ENCODE data around the gene TBL1XR1.

DNA sequence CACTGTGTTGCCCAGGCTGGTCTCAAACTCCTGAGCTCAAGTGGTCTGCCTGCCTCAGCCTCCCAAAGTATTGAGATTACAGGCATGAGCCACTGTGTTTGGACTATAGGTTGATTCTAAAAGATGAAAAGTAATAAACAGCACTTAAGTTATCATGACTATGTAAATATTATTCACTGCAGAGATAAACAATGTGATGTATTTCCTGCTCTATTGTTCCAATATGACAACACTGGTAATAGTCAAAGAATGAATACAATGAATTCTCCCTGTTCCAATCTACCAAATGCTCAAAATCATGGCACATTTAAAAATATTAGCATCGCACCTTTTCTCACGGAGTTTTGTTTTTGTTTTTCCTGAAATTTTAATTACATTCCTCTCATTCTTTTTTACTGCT, 36.8 kb upstream of the TBL1XR1 start:
- TF ChIP-seq, protein P1, sequence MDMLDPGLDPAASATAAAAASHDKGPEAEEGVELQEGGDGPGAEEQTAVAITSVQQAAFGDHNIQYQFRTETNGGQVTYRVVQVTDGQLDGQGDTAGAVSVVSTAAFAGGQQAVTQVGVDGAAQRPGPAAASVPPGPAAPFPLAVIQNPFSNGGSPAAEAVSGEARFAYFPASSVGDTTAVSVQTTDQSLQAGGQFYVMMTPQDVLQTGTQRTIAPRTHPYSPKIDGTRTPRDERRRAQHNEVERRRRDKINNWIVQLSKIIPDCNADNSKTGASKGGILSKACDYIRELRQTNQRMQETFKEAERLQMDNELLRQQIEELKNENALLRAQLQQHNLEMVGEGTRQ (IDR thresholded peaks at IDR 0.05; ENCODE audit: low read depth, low read length) = no peak
- TF ChIP-seq SMC3 (IDR thresholded peaks at IDR 0.05; ENCODE audit: low read depth, low read length) (no peak), RFX5 (IDR thresholded peaks at IDR 0.05; ENCODE audit: low read depth, low read length) (no peak), RAD21 (IDR thresholded peaks at IDR 0.05; ENCODE audit: low read length) (no peak), MXI1 (IDR thresholded peaks at IDR 0.05; ENCODE audit: borderline replicate concordance, low read depth, low read length) (no peak), CEBPB (IDR thresholded peaks at IDR 0.05; ENCODE audit: low read depth, low read length) (no peak), POLR2A (IDR thresholded peaks at IDR 0.05; ENCODE audit: low read depth, low read length) (no peak), BHLHE40 (IDR thresholded peaks at IDR 0.05; ENCODE audit: low read depth, low read length) (no peak), RCOR1 (IDR thresholded peaks at IDR 0.05; ENCODE audit: insufficient replicate concordance, low read length) (no peak), MAZ (IDR thresholded peaks at IDR 0.05; ENCODE audit: borderline replicate concordance, low read depth, low read length) (no peak), MAFK (IDR thresholded peaks at IDR 0.05; ENCODE audit: low read depth, low read length) (no peak)
- TF ChIP-seq, protein P2, sequence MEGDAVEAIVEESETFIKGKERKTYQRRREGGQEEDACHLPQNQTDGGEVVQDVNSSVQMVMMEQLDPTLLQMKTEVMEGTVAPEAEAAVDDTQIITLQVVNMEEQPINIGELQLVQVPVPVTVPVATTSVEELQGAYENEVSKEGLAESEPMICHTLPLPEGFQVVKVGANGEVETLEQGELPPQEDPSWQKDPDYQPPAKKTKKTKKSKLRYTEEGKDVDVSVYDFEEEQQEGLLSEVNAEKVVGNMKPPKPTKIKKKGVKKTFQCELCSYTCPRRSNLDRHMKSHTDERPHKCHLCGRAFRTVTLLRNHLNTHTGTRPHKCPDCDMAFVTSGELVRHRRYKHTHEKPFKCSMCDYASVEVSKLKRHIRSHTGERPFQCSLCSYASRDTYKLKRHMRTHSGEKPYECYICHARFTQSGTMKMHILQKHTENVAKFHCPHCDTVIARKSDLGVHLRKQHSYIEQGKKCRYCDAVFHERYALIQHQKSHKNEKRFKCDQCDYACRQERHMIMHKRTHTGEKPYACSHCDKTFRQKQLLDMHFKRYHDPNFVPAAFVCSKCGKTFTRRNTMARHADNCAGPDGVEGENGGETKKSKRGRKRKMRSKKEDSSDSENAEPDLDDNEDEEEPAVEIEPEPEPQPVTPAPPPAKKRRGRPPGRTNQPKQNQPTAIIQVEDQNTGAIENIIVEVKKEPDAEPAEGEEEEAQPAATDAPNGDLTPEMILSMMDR (conservative IDR thresholded peaks at IDR 0.05; ENCODE audit: low read depth, low read length) = no peak
- TF ChIP-seq, protein P3, sequence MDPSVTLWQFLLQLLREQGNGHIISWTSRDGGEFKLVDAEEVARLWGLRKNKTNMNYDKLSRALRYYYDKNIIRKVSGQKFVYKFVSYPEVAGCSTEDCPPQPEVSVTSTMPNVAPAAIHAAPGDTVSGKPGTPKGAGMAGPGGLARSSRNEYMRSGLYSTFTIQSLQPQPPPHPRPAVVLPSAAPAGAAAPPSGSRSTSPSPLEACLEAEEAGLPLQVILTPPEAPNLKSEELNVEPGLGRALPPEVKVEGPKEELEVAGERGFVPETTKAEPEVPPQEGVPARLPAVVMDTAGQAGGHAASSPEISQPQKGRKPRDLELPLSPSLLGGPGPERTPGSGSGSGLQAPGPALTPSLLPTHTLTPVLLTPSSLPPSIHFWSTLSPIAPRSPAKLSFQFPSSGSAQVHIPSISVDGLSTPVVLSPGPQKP (IDR thresholded peaks at IDR 0.05; ENCODE audit: borderline replicate concordance, low read depth, low read length) = no peak

Data from IMR-90 (cell line).